Activated CD8-positive, alpha-beta memory T cell treated with anti-CD3 and anti-CD28 coated beads, Interleukin-2, amount 50 U/mL, for 24 hours (primary cell): ENCODE results near the gene NAB2.
"Not testable (repeated sequence)": the region's sequence is repeated elsewhere in the genome, so short reads cannot be mapped to it uniquely, and the experiment has no call there.

ENCODE experiments used
- DNase-seq: peaks from one replicate; pipeline ENCODE4 v3.0.0-alpha.2; 2020; ENCODE audit errors: extremely low read depth

The NAB2 gene

DNA sequence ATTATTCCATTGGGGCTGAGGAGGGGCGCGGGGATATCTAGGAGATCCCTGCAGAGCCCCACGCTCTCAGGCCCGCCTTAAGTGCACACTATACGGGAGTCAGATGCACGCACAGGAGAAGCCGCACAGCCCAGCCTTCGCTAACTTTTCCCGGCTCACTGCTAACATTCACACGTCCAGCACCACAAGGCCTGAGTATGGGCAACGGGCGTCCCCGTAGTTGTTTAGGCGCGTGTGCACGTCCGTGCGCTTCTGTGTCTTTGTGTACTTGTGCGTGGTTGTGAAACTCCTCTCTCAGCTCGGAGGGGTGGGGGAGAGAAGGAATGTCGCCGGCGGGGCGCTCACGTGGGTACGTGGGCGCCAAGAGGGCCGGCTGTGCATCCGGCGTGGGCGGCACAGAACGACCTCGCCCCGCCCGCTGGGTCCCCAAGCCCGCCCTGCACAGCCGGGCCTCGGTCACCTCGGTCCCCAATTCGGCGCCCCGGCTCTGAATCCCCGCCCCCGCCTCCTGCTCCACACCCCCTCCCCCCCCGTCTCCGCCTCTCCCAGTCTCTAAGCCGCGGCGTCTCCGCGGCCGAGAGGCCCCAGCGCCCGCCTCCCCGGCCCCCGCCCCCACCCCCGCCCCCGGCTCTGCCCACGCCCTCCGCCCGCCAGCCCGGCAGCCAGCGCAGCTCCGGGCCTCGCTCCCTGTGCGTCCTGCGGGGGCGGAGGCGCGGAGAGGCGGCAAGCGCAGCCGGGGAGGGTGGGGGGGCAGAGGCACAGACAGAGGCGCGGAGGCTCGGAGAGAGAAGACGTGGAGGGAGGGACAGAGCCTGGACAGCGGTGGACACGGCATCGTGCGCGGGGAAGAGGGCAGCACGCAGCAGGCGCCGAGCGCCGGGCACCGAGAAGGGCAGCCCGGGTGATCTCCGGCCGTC, at the start of gene NAB2:
Gene NAB2 (plus strand): TSS at position 761 of the 917 bp plus-strand sequence. CDS start 158 bp downstream, outside the sequence.
- no peak for DNase-seq

DNA sequence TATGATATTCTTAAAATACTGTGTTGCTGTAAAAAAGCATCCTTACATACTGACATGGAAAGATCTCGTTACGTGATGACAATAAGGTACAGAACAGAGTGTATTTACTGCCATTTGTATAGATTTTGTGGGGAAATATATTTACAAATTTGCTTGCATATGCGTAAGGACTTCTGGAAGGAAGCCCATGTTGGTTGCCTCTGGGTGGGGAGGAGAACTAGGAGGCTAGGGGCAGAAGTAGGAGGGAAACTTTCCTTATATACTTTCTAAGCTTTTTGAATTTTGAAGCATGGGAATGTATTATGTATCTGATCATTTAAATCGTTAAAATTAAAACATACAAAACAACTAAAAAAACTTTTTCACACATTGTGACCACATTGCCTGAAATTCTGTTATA, 48.7 kb upstream of the NAB2 start:
- no peak for DNase-seq

DNA sequence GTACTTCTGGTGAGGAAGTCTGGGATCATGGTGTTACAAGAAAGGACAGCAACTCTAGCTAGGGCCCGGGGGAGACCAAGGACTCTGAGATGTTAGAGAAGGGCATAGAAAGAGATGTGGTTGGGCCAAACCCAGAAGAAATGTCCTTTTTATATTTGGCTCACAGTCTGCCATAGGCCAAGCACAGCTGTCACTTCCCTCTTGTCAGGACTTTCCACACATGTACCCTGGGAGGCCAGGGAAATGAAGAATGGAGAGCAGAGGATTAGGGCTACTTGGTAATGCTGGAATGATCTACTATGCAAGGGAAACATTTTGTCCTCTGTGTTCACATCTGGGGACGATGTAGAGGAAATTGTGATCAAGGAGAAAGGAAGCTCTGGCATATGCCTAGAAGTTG, 48.2 kb upstream of the NAB2 start:
- DNase-seq: no peak

DNA sequence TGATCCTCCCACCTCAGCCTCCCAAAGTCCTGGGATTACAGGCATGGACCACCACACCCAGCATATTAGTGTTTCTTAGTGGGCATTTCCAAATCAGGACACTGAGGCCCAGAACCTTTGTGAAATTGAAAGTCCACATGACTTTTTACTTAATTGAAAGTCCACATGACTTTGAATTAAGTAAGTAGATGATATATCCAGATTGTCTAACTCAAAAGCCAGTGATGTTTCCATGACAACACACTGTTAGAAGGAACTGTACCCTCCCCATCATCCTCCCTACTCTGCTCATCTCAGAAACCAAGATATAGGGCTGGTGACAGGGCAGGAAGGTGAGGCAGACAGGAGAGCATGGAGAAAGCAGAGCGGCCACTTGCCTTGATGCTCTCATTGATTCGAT, 46.2 kb upstream of the NAB2 start:
- DNase-seq: no peak

GRCh38 chr12:57044468-57044867, 44.4 kb upstream of the NAB2 start:
- DNase-seq: no peak

DNA sequence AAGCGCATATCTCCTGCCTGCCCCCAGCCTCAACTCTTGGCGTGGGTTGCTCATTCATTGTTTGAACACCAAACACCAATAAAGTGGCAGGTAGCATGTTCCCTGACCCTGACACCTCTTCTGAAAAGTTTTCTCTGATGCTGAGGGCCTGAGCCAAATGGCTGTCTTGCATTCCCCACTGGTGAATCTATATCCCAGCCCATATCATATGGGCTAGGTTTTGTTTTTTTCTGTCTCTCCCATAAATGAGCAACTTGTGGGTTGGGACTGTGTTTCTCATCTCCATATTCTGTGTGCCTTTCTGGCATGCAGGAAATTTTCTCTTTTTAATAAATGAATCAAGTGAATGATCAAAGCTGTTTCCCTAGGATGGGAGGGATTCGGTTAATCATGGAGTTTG, 44.0 kb upstream of the NAB2 start:
- no peak for DNase-seq

- DNase-seq: no peak
Measured at GRCh38 chr12:57046086-57046791, 42.7 kb upstream of the NAB2 start.

GRCh38 chr12:57046947-57047890, 41.7 kb upstream of the NAB2 start:
- DNase-seq: peak; percentile 20

GRCh38 chr12:57047981-57048380, 40.9 kb upstream of the NAB2 start:
- no peak for DNase-seq

- DNase-seq: no peak
Measured at GRCh38 chr12:57048423-57049118, 40.3 kb upstream of the NAB2 start.

GRCh38 chr12:57049119-57049446, 39.8 kb upstream of the NAB2 start:
- no peak for DNase-seq

DNA sequence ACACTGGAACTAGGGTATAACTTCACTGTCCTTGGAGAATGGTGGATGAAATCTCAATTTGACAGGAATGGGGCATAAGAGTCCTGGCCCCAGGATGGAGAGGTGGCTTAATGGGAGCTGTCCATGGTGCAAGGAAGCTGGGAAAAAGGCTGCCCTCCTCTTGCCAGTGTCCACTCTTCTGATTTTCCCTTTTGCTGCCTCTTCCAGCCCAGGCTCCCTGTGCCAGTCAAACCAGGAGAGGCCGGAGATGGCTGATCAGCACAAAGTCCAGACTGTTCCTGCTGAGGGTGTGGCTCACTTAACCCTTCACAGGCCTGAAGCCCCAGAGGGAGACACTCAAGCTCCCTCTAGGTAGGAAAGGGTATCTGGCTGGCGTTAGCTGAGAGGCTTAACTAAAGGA, 39.0 kb upstream of the NAB2 start, which contains the start of gene MYO1A:
Gene MYO1A (minus strand): TSS at position 240 of the 400 bp plus-strand sequence. CDS start 1,806 bp downstream, outside the sequence.
- DNase-seq: no peak

GRCh38 chr12:57051011-57051410, 37.9 kb upstream of the NAB2 start:
- DNase-seq: no peak

- DNase-seq: not testable (repeated sequence)
Measured at GRCh38 chr12:57053146-57053545, 35.8 kb upstream of the NAB2 start.

DNA sequence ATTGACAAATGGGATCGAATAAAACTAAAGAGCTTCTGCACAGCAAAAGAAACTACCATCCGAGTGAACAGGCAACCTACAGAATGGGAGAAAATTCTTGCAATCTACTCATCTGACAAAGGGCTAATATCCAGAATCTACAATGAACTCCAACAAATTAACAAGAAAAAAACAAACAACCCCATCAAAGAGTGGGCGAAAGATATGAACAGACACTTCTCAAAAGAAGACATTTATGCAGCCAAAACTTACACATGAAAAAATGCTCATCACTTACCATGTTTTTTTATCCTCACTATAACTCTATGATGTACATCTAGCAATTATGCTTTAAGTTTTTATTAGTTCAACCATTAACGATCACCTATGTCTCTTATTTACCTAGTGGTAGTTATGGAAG, 35.0 kb upstream of the NAB2 start:
- DNase-seq: not testable (repeated sequence)

DNA sequence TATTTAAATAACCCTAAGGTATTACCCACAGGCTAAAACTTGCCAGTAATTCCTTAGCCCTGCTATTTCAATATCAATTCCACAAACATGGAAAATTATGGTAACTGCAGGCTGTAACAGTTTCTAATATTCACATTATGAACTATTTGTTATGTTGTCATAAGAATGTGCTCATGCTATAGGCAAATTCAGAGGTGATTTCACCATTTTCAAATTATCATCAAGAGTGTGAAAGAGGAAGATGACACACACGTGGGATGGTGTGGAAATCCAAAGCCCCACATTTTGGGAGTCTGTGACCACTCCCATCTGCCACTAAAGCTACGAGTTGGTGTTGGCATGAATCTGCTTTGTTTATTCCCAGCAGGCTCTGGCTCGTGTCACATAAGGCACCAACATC, 33.1 kb upstream of the NAB2 start:
- no peak for DNase-seq

GRCh38 chr12:57057067-57057751, 31.7 kb upstream of the NAB2 start:
- DNase-seq: no peak

DNA sequence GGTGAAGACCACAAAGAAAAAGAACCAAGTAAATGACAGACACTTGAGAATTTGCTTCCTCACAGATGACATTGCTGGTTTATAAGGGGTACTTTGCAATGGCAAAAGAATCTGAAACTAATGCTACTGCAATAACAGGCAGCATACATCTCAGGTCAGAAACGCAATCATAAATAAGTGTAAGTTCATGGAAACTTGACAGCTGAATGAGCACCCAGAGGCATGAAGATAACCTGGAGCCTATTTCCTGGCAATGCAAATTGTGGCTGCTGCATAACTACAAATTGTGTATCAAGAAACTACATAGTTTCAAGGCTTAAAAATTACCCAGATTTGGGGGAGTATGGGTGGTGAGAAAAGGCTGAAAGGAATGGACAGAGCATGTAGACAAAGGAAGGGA, 30.5 kb upstream of the NAB2 start:
- DNase-seq: no peak

- peak; percentile 29 for DNase-seq
Measured at GRCh38 chr12:57063991-57064685, 24.8 kb upstream of the NAB2 start.

GRCh38 chr12:57066245-57066644, 22.7 kb upstream of the NAB2 start:
- no peak for DNase-seq
